NOMO-1 (cell line): ENCODE measurements around the gene ZNF544.
"Not testable (repeated sequence)": the region's sequence is repeated elsewhere in the genome, so short reads cannot be mapped to it uniquely, and the experiment has no call there.

Experiments
- DNase-seq, 2 experiments: peaks; one replicate each; lab custom pipeline; 2025; ENCODE audit not compliant: unreplicated experiment in 2 of 2; lab: John Stamatoyannopoulos, UW

ZNF544 gene

GRCh38 chr19:58304748-58305064 lies 76.0 kb downstream of the ZNF544 start:
- DNase-seq: no peak

- DNase-seq: peak; percentile 98
These were observed 76.6 kb downstream of the ZNF544 start, which contains the start of gene ERVK3-1 for GRCh38 chr19:58305065-58305931. ERVK3-1 (plus strand) TSS chr19:58305377; CDS start chr19:58312169, 6,792 bp downstream.

GRCh38 chr19:58305932-58306323 lies 77.2 kb downstream of the ZNF544 start:
- peak in 1 of 2 experiments; percentile 46 for DNase-seq

GRCh38 chr19:58307736-58308135 lies 79.0 kb downstream of the ZNF544 start:
- DNase-seq: no peak

GRCh38 chr19:58310685-58311084 lies 82.0 kb downstream of the ZNF544 start:
- not testable (repeated sequence) for DNase-seq

GRCh38 chr19:58311345-58311865 lies 82.7 kb downstream of the ZNF544 start:
- no peak for DNase-seq
